ENCODE results near the gene G6PC3. TPM values are rescaled to one million over a fixed set of nuclear protein-coding genes. Genes with fewer than 3 reads are reported as not detected.

The G6PC3 gene
- total RNA-seq, 3 donors from 2014 or later (not counting 1 experiment from before 2014, with no cell fraction given): 18.2 to 21.7 (median 20.6) TPM

GRCh38 chr17:44094701-44095387, 24.3 kb downstream of the G6PC3 start:
- peaks cover 23% of the 10 kb centered on the region for H3K36me3 ChIP-seq (ENCODE audit: control insufficient read depth, insufficient read depth, low read length)
- no peak overlapping the region for H3K27ac Mint-ChIP-seq
- H3K4me3 Mint-ChIP-seq: no peak overlapping the region
- H3K9me3 Mint-ChIP-seq: no peaks in the 10 kb centered on the region
- intact Hi-C loops (cut with micrococcal nuclease): no loop called here
- DNase-seq: no peak
- no peak for ATAC-seq
- H3K4me1 ChIP-seq (ENCODE audit: control insufficient read depth, insufficient read depth, low read length): peaks cover 30% of the 10 kb centered on the region
- H3K9me3 ChIP-seq (ENCODE audit: control insufficient read depth, insufficient read depth, low read length): no peaks in the 10 kb centered on the region
- peaks cover 5 to 24% of the 10 kb centered on the region in 2 donors for H3K4me1 Mint-ChIP-seq
- no peaks in the 10 kb centered on the region for H3K27me3 ChIP-seq (ENCODE audit: control insufficient read depth, insufficient read depth, low read length)
- no peak for TF ChIP-seq CTCF (IDR thresholded peaks at IDR 0.05)
- H3K4me3 ChIP-seq (ENCODE audit: low read length): no peak overlapping the region
- no peaks in the 10 kb centered on the region for H3K27me3 Mint-ChIP-seq (ENCODE audit: low read depth in 2 of 2)
- no peaks in the 10 kb centered on the region for H3K36me3 Mint-ChIP-seq
- no peak overlapping the region for H3K27ac ChIP-seq (ENCODE audit: low read length)
- WGBS (ENCODE audit: insufficient coverage): 98% methylated on average over 7 of the region's 8 CpGs

GRCh38 chr17:44095388-44095646, 24.8 kb downstream of the G6PC3 start:
- Mint-ChIP-seq H3K4me3 (no peak overlapping the region), H3K36me3 (no peaks in the 10 kb centered on the region), H3K27ac (no peak overlapping the region), H3K4me1 (peaks cover 5 to 24% of the 10 kb centered on the region in 2 donors), H3K9me3 (no peaks in the 10 kb centered on the region), H3K27me3 (ENCODE audit: low read depth in 2 of 2) (no peaks in the 10 kb centered on the region)
- Histone ChIP-seq H3K27me3 (ENCODE audit: control insufficient read depth, insufficient read depth, low read length) (no peaks in the 10 kb centered on the region), H3K27ac (ENCODE audit: low read length) (no peak overlapping the region), H3K4me1 (ENCODE audit: control insufficient read depth, insufficient read depth, low read length) (peaks cover 30% of the 10 kb centered on the region), H3K4me3 (ENCODE audit: low read length) (no peak overlapping the region), H3K9me3 (ENCODE audit: control insufficient read depth, insufficient read depth, low read length) (no peaks in the 10 kb centered on the region), H3K36me3 (ENCODE audit: control insufficient read depth, insufficient read depth, low read length) (peaks cover 23% of the 10 kb centered on the region)
- 32% methylated on average over 2 of the region's 2 CpGs for WGBS (ENCODE audit: insufficient coverage)
- intact Hi-C loops (cut with micrococcal nuclease): no loop called here
- TF ChIP-seq CTCF (IDR thresholded peaks at IDR 0.05): no peak
- DNase-seq: no peak
- ATAC-seq: no peak

GRCh38 chr17:44095647-44096496, 25.3 kb downstream of the G6PC3 start:
- 33% methylated on average over 11 of the region's 12 CpGs for WGBS (ENCODE audit: insufficient coverage)
- Histone ChIP-seq H3K27me3 (ENCODE audit: control insufficient read depth, insufficient read depth, low read length) (no peaks in the 10 kb centered on the region), H3K4me3 (ENCODE audit: low read length) (no peak overlapping the region), H3K4me1 (ENCODE audit: control insufficient read depth, insufficient read depth, low read length) (peaks cover 30% of the 10 kb centered on the region), H3K36me3 (ENCODE audit: control insufficient read depth, insufficient read depth, low read length) (peaks cover 22% of the 10 kb centered on the region), H3K9me3 (ENCODE audit: control insufficient read depth, insufficient read depth, low read length) (no peaks in the 10 kb centered on the region), H3K27ac (ENCODE audit: low read length) (no peak overlapping the region)
- Mint-ChIP-seq H3K27ac (no peak overlapping the region), H3K4me1 (peaks cover 5 to 24% of the 10 kb centered on the region in 2 donors), H3K36me3 (no peaks in the 10 kb centered on the region), H3K9me3 (no peaks in the 10 kb centered on the region), H3K4me3 (no peak overlapping the region), H3K27me3 (ENCODE audit: low read depth in 2 of 2) (no peaks in the 10 kb centered on the region)
- TF ChIP-seq CTCF (IDR thresholded peaks at IDR 0.05): no peak
- intact Hi-C loops (cut with micrococcal nuclease): no loop called here
- DNase-seq (no peak), ATAC-seq (peak in 1 of 3 donors; percentile 23)
